Hepatocyte (in vitro differentiated cells): Measurements from ENCODE around the gene CFAP53.

Source experiments
- EZH2 ChIP-seq: fragments of 200-600 bp; sonication (generic); IDR thresholded peaks from 2 replicates; pipeline ENCODE4 v1.6.1; 2016; ENCODE audit warnings: antibody characterized with exemption, mild to moderate bottlenecking, borderline replicate concordance
- EZH2phosphoT487 ChIP-seq: fragments of 200-600 bp; sonication (generic); IDR thresholded peaks from one replicate; pipeline ENCODE4 v1.6.1; 2018; ENCODE audit warnings: antibody characterized with exemption, mild to moderate bottlenecking, low read depth, moderate library complexity; ENCODE audit not compliant: unreplicated experiment, severe bottlenecking
- TF ChIP-seq, protein P1 (sequence below): fragments of 200-600 bp; sonication (generic); IDR thresholded peaks from 2 replicates; pipeline ENCODE4 v1.5.1; 2016; ENCODE audit warnings: antibody characterized with exemption, mild to moderate bottlenecking; ENCODE audit not compliant: poor library complexity

GRCh38 chr18:50299626-50300388, 33.5 kb upstream of the CFAP53 start:
- TF ChIP-seq, protein P1, sequence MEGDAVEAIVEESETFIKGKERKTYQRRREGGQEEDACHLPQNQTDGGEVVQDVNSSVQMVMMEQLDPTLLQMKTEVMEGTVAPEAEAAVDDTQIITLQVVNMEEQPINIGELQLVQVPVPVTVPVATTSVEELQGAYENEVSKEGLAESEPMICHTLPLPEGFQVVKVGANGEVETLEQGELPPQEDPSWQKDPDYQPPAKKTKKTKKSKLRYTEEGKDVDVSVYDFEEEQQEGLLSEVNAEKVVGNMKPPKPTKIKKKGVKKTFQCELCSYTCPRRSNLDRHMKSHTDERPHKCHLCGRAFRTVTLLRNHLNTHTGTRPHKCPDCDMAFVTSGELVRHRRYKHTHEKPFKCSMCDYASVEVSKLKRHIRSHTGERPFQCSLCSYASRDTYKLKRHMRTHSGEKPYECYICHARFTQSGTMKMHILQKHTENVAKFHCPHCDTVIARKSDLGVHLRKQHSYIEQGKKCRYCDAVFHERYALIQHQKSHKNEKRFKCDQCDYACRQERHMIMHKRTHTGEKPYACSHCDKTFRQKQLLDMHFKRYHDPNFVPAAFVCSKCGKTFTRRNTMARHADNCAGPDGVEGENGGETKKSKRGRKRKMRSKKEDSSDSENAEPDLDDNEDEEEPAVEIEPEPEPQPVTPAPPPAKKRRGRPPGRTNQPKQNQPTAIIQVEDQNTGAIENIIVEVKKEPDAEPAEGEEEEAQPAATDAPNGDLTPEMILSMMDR = no peak
- no peak for TF ChIP-seq EZH2
- TF ChIP-seq EZH2phosphoT487 = no peak
